ENCODE measurements around the gene FAR2.

GRCh38 chr12:29132316-29132715 is 16.8 kb upstream of the FAR2 start:
- no peak for TF ChIP-seq EZH2 (IDR thresholded peaks at IDR 0.05; ENCODE audit: insufficient read depth, poor library complexity, severe bottlenecking)
- no peak for TF ChIP-seq EZH2phosphoT487 (IDR thresholded peaks at IDR 0.05; ENCODE audit: insufficient read depth, low read depth)
